GM12801 (cell line): ENCODE measurements around the gene PARVA.

ENCODE experiments used
- TF ChIP-seq, protein P1 (sequence below): IDR thresholded peaks from one replicate; pipeline ENCODE4 v1.5.1; 2011; ENCODE audit warnings: control low read depth; ENCODE audit not compliant: insufficient read length; ENCODE audit errors: extremely low read depth

Gene PARVA

DNA sequence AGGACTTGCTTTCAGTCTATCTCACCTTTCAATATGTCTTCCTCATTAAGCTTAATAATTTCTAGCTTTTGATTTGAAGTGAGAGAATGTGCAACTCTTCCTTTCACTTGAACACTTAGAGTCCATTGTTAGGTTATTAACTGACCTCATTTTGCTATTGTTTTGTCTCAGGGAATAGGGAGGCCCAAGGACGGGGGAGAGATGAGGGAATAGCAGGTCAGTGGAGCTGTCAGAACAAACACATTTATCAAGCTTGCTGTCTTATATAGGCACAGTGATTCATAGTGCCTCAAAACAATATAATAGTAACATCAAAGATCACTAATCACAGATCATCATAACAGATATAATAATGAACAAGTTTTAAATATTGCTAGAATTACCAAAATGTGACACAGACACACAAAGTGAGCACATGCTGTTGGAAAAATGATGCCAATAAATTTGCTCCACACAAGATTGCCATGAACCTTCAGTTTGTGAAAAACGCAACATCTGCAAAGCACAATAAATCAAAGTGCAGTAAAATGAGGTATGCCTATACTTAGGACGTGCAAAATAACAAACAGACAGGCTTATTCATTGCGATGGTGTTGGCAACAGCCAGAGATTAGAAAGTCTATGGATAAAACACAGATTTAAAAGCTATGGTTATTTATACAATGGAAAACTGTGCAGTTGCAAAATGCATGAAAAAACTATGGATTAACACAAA is 190.5 kb downstream of the PARVA start:
- TF ChIP-seq, protein P1, sequence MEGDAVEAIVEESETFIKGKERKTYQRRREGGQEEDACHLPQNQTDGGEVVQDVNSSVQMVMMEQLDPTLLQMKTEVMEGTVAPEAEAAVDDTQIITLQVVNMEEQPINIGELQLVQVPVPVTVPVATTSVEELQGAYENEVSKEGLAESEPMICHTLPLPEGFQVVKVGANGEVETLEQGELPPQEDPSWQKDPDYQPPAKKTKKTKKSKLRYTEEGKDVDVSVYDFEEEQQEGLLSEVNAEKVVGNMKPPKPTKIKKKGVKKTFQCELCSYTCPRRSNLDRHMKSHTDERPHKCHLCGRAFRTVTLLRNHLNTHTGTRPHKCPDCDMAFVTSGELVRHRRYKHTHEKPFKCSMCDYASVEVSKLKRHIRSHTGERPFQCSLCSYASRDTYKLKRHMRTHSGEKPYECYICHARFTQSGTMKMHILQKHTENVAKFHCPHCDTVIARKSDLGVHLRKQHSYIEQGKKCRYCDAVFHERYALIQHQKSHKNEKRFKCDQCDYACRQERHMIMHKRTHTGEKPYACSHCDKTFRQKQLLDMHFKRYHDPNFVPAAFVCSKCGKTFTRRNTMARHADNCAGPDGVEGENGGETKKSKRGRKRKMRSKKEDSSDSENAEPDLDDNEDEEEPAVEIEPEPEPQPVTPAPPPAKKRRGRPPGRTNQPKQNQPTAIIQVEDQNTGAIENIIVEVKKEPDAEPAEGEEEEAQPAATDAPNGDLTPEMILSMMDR = no peak

DNA sequence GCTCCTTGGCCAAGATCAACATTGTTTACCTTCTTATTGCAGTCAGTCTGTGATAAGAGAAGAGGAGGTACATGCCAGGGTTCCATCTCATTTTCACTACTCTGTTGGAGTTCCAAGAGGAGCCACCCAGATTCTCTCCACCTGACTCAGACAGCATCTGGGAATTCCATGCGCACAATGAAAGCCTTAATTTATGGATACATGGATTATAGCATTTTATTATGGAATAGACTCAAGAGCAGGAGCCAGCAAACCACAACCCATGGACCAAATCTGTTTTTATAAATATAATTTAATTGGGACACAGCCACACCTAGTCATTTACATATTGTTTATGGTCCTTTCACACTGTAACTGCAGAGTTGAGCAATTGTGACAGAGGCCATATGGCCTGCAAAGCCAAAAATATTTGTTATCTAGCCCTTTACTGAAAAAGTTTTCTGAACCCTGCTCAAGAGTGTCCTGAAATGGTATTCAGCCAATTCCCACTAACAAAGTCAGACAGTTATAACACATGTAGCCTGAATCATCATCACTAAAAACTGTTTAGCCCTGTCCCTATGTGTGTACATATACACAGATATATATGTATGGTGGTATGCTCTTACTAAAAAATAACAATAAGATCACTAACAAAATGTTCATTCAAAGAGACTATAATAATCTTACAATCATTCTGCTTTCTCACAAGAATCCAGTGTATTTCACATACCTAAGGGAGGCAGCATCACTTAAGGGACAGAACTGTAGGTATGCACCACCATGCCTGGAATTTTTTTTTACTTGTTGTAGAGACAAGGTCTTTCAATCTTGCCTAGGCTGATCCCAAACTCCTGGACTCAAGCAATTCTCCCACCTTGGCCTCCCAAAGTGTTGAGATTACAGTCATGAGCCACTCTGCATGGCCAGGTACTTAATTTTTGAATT is 192.4 kb downstream of the PARVA start:
- TF ChIP-seq, protein P1 = no peak

DNA sequence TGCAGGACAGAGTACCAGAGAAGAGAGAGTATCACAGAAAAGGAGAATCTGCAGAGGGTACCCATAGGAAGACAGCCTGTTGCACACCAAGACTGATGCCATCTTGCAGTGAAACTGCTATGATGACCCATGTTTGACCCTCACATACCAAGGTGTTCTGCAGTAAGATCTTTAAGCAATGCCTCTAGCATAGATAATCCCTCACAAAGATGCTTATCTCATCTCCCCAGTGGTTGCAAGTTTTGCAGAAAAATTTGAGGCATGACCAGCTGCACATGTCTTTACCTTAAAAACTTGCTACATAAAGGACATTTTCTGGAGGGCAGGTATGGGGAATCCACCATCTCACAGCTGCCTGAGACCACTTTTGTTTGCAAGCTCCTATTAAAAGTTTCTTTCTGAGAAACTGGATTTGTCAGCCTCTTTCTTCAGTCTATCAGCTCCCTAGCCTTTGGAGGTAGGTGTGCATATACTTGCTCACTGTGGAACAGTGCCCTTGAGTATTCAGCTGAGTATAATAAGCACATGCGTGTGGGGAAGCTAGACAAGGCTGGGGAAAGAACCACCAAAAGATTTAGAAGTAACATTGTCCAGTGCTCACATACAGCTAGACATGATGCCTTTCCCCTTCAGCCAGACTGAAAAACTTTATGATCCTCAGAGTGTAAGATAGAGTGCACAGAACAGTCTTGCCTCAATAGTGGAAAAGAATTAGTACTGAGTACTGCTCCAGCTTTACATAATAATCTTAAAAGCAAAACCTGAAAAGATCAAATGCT is 196.5 kb downstream of the PARVA start:
- TF ChIP-seq, protein P1 = no peak

DNA sequence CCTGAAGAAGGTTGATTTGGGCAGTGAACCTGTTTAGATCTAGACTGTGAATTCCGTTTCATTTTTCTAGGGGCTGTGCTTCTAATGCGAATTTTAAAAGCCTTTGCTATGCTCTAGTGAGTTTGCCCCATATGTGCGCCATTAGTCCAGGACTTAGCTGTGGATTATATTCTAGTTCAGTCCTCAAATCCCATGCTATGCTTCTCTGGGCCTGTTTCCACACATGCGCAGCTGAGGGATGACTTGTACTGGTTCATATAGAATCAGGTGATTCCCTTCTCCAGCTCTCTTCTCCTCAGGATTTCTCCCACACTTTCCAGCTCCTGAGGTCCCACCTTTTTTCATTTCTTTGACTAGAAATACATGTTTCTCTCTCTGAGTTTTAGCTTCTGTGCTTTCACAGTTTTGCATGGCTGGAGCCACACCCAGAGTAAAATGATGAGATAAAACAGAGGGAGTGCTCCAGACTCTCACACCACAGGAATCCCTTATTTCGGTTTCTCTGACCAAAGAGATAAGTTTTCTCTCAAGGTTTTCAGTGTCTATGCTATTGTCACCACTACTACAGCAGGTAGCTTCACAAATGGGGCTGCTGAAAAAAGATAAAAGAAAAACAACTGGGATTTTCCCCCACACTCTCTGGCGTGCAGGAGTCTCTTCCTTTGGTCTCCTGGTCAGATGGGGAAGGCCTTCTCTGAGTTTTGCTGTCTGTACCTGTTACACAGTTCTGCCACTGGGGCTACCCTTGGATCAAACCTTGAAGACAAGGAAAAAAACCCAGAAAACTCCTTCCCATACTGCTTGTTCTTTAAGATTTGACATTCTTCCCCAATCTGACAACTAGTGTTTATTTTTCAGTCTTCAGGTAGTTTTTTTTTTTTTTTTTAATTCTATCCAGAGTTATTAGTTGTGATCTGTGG is 200.6 kb downstream of the PARVA start:
- TF ChIP-seq, protein P1 = no peak

DNA sequence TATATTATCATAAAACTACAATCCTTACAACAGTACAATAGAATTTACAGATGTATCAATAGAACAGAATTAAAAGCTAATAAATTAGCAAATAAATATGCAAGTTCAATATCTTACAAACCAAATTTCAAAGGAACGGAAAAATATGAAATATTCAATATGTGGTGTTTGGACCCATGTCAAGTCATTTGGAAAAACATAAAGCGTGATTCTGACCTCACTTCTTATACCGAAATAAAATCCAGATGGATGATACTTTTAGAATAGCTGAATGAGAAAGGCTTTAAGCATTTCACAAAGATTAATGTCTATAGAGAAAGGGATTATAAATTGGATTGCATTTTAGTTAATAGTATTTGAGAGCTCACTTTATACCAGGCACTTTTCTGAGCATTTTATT is 204.0 kb downstream of the PARVA start:
- TF ChIP-seq, protein P1 = no peak

DNA sequence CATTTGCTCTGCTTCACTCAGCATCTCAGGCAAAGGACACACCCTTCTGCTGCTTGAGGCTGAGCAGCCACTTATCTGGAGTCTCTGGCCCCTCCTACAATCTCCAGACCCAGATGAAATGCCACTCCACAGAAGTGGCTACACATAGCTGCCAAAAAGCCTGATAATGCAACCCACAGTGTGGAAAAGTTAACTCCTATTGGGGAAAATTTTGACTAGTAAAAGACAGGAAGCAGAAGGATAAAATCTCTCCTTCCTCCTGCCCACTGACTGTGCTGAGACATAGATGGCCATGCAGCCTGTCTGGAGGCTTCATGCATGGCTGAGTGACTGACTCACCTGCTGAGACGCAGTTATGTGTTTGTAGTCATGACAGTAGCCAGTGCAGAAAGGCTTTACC is 204.6 kb downstream of the PARVA start:
- TF ChIP-seq, protein P1 = no peak
